Measurements from ENCODE around the gene LRRC8C.

- TF ChIP-seq EZH2 (IDR thresholded peaks at IDR 0.05) (no peak), FOXP2 (optimal IDR thresholded peaks at IDR 0.05; ENCODE audit: control extremely low read depth, extremely low read length, insufficient read depth) (no peak)
These were observed 110.9 kb downstream of the LRRC8C start for GRCh38 chr1:89743788-89744187.
